Measurements from ENCODE around the gene ZMYND19.
"Not testable (repeated sequence)": the region's sequence is repeated elsewhere in the genome, so short reads cannot be mapped to it uniquely, and the experiment has no call there.

ZMYND19 gene

DNA sequence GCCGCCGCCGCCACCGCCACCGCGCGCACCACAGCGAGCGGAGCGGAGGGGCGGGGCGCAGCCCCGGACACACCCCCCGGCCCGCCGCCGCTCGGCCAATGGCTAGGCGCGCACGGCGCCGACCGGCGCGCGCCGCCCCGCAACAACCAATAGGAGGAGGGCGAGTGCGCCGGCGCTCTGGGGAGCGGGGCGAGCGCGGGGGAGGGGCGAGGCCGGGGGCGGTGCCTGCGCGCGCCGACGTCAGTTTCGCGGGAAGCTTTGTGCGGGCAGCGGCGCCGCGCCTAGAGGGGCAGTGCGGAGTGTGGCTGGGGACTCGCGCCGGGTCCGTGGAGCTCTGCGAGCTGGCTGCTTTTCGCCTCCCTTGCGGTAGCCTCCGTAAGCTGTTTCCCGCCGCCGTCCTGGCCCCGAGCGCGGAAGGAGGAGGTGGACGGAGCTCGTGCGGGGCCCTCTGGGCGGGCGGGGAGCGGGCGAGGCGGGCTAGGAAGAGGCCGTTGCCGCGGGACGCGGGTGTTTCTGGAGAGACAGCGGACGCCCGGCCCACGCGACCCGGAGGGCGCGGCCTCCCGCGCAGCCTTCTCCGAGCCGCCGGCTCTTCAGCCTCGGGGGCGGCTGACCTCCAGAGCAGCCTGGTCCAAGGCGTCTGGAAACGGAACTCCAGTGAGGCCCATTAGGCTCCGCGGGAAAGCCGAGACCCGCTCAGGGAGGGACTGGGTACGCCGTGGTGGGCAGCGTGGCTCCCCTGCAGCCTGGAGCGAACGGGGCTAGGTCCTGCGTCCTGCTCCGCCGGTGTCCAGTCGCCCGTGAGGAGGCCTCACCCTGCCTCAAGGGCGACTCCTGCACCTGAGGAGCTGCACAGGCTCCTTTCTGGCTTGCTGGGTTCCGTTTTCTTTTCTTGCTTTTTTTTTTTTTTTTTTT lies at the start of gene ZMYND19:
Gene ZMYND19, minus strand, starts transcription at position 44 of the 915 bp plus-strand sequence. CDS start 249 bp downstream, outside the sequence.
- peak; percentile 87 for DNase-seq

DNA sequence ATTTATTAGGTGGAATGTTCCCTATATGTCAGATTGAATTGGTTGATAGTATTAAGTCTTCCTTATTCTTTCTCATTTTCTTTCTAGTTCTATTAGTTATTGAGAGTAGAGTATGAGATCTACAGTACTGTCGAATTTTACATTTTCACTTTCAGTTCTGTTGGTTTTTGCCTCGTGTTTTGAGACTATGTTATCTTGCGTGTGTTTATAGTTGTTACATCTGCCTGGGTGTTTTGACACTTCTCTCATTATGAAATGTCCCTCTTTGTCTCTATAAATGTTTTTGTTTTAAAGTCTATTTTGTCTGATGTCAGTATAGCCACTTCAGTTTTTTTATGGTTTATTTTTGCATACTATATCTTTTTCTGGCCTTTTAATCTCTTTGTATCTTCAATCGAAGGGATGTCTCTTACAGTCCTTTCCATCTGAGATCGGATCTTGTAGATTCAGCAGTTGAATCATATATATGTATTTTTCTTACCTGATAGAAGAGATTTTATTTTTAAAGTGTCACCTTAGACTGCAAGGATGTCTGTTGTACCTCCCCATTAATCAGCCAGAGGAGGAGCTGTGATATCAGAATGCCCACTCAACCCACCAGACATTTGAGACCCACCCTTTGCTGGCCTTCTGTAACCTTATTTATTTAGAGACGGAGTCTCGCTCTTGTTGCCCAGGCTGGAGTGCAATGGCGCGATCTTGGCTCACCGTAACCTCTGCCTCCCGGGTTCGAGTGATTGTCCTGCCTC lies 49.2 kb upstream of the ZMYND19 start:
- no peak for DNase-seq

- DNase-seq: no peak
Measured at GRCh38 chr9:137638680-137639079, 48.4 kb upstream of the ZMYND19 start.

DNA sequence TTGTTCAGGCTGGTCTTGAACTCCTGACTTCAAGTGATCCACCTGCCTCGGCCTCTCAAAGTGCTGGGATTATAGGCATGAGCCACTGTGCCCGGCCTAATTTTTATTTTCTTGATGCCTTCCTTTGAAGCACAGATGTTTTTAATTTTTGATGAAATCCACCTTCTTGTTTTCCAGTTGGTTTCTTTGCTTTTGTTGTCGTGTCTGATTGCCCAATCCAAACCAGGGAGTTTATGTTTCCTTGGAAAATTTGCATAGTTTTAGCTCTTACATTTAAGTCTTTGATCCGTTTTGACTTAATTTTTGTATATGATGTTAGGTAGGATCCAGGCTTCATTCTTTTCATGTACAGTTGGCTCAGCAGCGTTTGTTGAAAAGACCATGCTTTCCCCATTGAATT lies 43.7 kb upstream of the ZMYND19 start:
- DNase-seq: no peak

DNA sequence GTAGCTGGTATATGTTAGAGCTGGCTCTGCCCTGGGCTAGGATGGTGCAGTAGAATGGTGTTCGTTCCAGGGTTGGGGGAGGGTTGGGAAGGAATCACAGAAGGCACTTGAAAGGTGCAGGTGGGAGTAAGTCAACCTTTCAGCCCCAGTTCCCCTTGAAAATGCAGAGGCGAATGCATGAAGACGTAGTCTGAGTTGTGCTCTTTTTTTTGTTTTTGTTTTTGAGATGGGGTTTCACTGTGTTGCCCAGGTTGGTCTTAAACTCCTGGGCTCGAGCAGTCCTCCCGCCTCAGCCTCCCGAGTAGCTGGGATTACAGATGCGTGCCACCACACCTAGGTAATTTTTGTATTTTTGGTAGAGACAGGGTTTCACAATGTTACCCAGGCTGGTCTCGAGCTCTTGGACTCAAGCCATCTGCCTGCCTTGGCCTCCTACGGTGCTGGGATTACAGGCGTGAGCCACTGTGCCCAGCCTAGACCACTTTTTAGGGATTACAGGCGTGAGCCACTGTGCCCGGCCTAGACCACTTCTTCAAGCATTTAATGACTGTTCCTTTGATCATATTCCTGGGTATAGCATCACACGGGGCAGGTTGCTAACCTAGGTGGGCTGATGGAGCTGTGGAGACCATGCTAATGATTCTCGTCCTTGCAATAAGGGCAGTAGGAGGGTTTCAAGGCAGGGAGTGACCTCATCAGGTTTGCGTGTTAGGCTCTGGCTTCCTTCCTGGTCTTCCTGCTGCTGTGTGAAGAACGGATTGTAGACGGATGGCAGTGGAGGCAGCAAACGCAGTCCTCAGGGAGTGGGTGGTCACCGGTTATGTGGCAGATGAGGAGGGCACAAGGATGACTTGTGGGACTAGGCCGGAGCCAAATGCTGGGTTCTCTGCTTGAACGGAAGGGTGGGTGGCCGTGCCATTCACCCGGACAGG lies 42.2 kb upstream of the ZMYND19 start:
- DNase-seq: no peak

DNA sequence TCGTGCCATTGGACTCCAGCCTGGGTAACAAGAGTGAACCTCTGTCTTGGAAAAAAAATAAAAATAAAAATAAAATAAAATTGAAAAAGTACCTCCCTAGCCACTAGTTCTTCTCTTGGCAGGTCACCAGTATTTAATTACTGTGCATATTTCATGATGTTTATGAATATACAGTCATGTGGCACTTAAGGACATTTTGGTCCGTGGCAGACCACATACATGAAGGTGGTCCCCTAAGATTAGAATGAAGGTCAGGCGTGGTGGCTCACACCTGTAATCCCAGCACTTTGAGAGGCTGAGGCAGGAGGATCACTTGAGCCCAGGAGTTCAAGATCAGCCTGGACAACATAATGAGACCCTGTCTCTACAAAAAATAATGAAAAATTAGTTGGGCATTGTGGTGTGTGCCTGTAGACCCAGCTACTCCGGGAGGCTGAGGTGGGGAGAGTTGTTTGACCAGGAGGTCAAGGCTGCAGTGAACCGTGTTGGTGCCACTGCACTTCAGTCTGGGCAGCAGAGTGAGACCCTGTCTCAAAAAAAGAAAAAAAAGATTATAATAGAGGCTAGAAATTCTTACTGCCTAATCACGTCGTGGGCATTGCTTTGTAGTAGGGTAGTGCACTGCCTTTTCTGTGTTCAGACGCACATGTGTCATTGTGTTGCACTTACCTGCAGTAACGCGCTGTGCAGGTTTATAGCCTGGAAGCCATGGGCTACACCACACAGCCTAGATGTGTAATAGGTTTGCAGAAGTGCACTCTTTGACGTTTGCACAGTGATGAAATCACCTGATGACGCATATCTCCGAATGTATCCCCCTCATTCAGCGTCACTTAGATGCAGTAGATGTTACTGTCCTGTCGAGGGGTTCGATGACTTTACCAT lies 41.3 kb upstream of the ZMYND19 start:
- no peak for DNase-seq

DNA sequence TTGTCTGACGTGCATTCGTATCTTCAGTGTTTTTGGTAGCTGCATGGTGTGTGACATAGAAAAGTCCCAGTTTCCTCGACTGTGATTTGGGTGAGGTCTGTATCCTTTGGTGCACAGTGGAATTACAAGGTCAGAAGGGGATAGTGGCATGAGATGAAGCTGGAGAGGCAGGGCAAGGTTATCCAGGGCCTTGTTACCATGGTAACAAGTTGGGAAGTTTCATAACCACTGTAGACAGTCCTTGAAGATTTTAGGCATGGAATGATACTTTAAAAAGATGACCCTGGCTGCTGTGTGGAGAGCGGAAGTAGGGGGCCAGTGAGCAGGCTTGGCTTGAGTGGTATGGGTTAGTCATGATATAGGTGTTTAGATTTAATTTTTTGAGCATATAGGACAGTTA lies 40.4 kb upstream of the ZMYND19 start:
- no peak for DNase-seq

GRCh38 chr9:137630126-137630525 lies 39.8 kb upstream of the ZMYND19 start:
- no peak for DNase-seq

GRCh38 chr9:137627406-137627805 lies 37.1 kb upstream of the ZMYND19 start:
- not testable (repeated sequence) for DNase-seq

- DNase-seq: no peak
Measured at GRCh38 chr9:137626464-137626863, 36.2 kb upstream of the ZMYND19 start.

- not testable (repeated sequence) for DNase-seq
Measured at GRCh38 chr9:137622211-137622610, 31.9 kb upstream of the ZMYND19 start.

DNA sequence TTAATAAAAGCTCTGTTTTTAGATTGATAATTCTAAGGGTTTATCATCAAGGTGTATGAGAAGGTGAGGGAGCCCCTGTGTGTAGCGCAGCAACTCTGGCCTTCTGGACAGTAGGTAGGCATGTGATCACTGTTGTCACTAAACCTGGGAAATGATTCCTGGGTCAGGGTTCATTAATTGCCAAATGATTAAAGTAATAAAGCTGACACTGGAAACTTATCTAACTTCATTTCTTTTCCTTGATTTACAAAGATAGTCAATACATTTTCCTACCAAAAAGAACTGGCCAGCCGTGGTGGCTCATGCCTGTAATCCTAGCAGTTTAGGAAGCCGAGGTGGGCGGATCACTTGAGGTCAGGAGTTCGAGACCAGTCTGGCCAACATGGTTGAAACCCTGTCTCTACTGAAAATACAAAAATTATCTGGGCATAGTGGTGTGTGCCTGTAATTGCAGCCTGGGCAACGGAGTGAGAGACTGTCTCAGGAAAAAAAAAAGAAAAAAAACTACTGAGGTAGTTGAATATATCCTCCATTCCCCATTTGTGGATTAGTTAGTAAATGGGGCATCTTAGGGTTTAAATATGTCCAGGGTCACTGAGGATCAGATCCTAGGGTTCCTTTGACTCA lies 30.9 kb upstream of the ZMYND19 start:
- DNase-seq: no peak

DNA sequence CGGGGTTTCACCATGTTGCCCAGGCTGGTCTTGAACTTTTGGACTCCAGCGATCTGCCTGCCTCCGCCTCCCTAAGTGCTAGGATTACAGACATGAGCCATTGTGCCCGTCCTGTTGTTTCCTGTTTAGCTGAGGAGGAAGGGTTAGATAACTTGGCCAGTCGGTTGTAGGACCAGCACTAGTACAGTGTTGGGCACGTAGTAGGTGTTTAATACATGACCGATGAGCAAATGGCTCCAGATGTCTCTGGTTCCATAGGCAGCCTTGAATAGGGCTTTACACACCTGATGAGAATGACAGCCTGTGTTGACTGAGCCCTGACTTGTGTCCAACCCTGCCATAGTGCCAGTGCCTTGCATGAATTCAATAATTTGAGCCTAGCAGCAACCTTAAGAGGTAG lies 30.3 kb upstream of the ZMYND19 start:
- no peak for DNase-seq

- DNase-seq: no peak
Measured at GRCh38 chr9:137620048-137620405, 29.7 kb upstream of the ZMYND19 start.

GRCh38 chr9:137619240-137620047 lies 29.1 kb upstream of the ZMYND19 start:
- DNase-seq: no peak

GRCh38 chr9:137618105-137619067 lies 28.1 kb upstream of the ZMYND19 start, which contains the start of gene EHMT1:
EHMT1 (plus strand) TSS chr9:137619005; CDS start chr9:137619029, 24 bp downstream.
- DNase-seq: peak; percentile 84

- no peak for DNase-seq
Measured at GRCh38 chr9:137615387-137615871, 25.1 kb upstream of the ZMYND19 start.

DNA sequence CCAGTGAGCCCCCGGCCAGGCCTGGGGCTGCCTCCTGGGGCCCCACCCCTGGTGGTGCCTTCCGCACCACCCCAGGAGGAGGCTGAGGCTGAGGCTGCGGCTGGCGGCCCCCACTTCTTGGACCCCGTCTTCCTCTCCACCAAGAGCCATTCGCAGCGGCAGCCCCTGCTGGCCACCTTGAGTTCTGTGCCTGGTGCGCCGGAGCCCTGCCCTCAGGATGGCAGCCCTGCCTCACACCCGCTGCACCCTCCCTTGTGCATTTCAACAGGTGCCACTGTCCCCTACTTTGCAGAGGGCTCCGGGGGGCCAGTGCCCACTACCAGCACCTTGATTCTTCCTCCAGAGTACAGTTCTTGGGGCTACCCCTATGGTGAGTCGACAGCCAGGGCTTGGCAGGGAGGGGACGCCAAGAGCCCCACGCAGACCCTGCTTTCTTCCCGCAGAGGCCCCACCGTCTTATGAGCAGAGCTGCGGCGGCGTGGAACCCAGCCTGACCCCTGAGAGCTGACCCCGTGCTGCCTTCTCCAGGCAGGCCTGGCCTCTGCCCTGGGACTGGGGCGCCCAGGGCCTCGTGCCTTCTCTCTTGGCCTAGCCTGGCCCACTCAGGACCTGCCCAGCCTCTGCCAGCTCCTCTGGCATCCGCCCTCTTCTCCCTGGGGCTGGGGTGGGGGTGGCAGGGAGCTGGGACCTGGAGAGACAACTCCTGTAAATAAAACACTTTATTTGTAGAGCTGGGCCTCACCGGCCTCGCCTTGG lies 24.5 kb upstream of the ZMYND19 start:
- no peak for DNase-seq

Measured in activated gamma-delta T cell treated with Interleukin-2 at 50 U/mL for 16 hours (primary cell).